HEK293 (cell line): ENCODE measurements around the gene CRTC1.

ENCODE experiments used
- CTCF ChIA-PET: fragments of 350-600 bp; formaldehyde crosslinking; extraction: SDS; loops from one replicate; lab custom pipeline; 2021; ENCODE audit warnings: antibody characterized with exemption; lab: Yijun Ruan, JAX
- POLR2A ChIA-PET: fragments of 300-600 bp; formaldehyde crosslinking; extraction: SDS; loops from one replicate; lab custom pipeline; 2020; ENCODE audit warnings: antibody characterized with exemption, inconsistent platforms; lab: Yijun Ruan, JAX
- H3K27ac ChIP-seq: fragments of 200-500 bp; sonication (Bioruptor generic); 2 replicates; pipeline ENCODE4 v1.5.1; 2014; ENCODE audit warnings: low read depth, low read length, control low read depth, inconsistent platforms; ENCODE audit errors: extremely low read depth
- H3K36me3 ChIP-seq, 2 experiments: fragments of 200-500 bp in 1 of 2; sonication (Bioruptor generic) in 1 of 2; 1 replicate in 1 of 2; 2 replicates in 1 of 2; pipeline ENCODE4 v1.5.1; 2014 to 2017; ENCODE audit warnings: inconsistent platforms in 2 of 2, low read length in 2 of 2; ENCODE audit not compliant: control insufficient read depth in 2 of 2, insufficient read depth in 1 of 2
- H3K4me1 ChIP-seq: fragments of 200-500 bp; sonication (Bioruptor generic); 2 replicates; pipeline ENCODE4 v1.5.1; 2014; ENCODE audit warnings: mild to moderate bottlenecking, low read length, inconsistent platforms; ENCODE audit not compliant: control insufficient read depth, insufficient read depth
- H3K4me3 ChIP-seq: 2 replicates; pipeline ENCODE4 v1.5.1; 2011; ENCODE audit warnings: low read depth, mild to moderate bottlenecking, control low read depth, low read length, moderate library complexity
- H3K9me3 ChIP-seq: fragments of 200-500 bp; sonication (Bioruptor generic); 2 replicates; pipeline ENCODE4 v1.5.1; 2014; ENCODE audit warnings: low read depth, low read length, inconsistent platforms; ENCODE audit not compliant: control insufficient read depth, insufficient read depth
- ATF2 ChIP-seq: fragments of 450-650 bp; formaldehyde crosslinking; IDR thresholded peaks from 2 replicates; pipeline ENCODE4 v1.5.1; 2016; ENCODE audit warnings: missing biosample characterization, missing genetic modification characterization, low read depth
- GLIS1 ChIP-seq: fragments of 450-650 bp; formaldehyde crosslinking; IDR thresholded peaks from 2 replicates; pipeline ENCODE4 v1.5.1; 2016; ENCODE audit warnings: missing biosample characterization, missing genetic modification characterization
- GLIS2 ChIP-seq: fragments of 450-650 bp; formaldehyde crosslinking; IDR thresholded peaks from 2 replicates; pipeline ENCODE4 v1.5.1; 2016; ENCODE audit warnings: missing biosample characterization, missing genetic modification characterization
- HOXC10 ChIP-seq: sonication (generic); formaldehyde crosslinking; IDR thresholded peaks from 2 replicates; pipeline ENCODE4 v1.8.1; 2023; ENCODE audit warnings: mild to moderate bottlenecking, missing genetic modification reagents
- KLF10 ChIP-seq: fragments of 450-650 bp; IDR thresholded peaks from 2 replicates; pipeline ENCODE4 v1.5.1; 2018; ENCODE audit warnings: missing biosample characterization, mild to moderate bottlenecking, missing genetic modification characterization
- KLF7 ChIP-seq: fragments of 450-650 bp; formaldehyde crosslinking; IDR thresholded peaks from 2 replicates; pipeline ENCODE4 v1.5.1; 2016; ENCODE audit warnings: missing biosample characterization, missing genetic modification characterization, borderline replicate concordance
- MZF1 ChIP-seq: fragments of 450-650 bp; formaldehyde crosslinking; IDR thresholded peaks from 2 replicates; pipeline ENCODE4 v1.5.1; 2017; ENCODE audit warnings: missing biosample characterization, missing genetic modification characterization, borderline replicate concordance
- PRDM1 ChIP-seq: fragments of 450-650 bp; formaldehyde crosslinking; IDR thresholded peaks from 2 replicates; pipeline ENCODE4; 2016; ENCODE audit warnings: missing biosample characterization, missing genetic modification characterization
- RBAK ChIP-seq: fragments of 450-650 bp; formaldehyde crosslinking; IDR thresholded peaks from 2 replicates; pipeline ENCODE4 v1.5.1; 2016; ENCODE audit warnings: missing biosample characterization, missing genetic modification characterization
- ZBTB21 ChIP-seq: fragments of 450-650 bp; formaldehyde crosslinking; IDR thresholded peaks from 2 replicates; pipeline ENCODE4 v1.5.1; 2017; ENCODE audit warnings: missing biosample characterization, missing genetic modification characterization
- ZNF174 ChIP-seq: fragments of 450-650 bp; formaldehyde crosslinking; IDR thresholded peaks from 2 replicates; pipeline ENCODE4 v1.5.0; 2017; ENCODE audit warnings: missing biosample characterization, mild to moderate bottlenecking, missing genetic modification characterization
- ZNF214 ChIP-seq: fragments of 450-650 bp; formaldehyde crosslinking; IDR thresholded peaks from 2 replicates; pipeline ENCODE4 v1.5.1; 2017; ENCODE audit warnings: missing biosample characterization, mild to moderate bottlenecking, missing genetic modification characterization, borderline replicate concordance
- ZNF221 ChIP-seq: fragments of 450-650 bp; formaldehyde crosslinking; IDR thresholded peaks from 2 replicates; pipeline ENCODE4 v1.5.1; 2017; ENCODE audit warnings: missing biosample characterization, missing genetic modification characterization, borderline replicate concordance
- ZNF24 ChIP-seq: fragments of 450-650 bp; formaldehyde crosslinking; IDR thresholded peaks from 2 replicates; pipeline ENCODE4 v1.5.1; 2016; ENCODE audit warnings: missing biosample characterization, missing genetic modification characterization
- ZNF366 ChIP-seq: fragments of 450-650 bp; formaldehyde crosslinking; conservative IDR thresholded peaks from 2 replicates; pipeline ENCODE4 v1.5.1; 2016; ENCODE audit warnings: missing biosample characterization, missing genetic modification characterization
- ZNF398 ChIP-seq: fragments of 450-650 bp; formaldehyde crosslinking; IDR thresholded peaks from 2 replicates; pipeline ENCODE4 v1.5.1; 2017; ENCODE audit warnings: missing biosample characterization, missing genetic modification characterization
- ZNF404 ChIP-seq: fragments of 450-650 bp; formaldehyde crosslinking; IDR thresholded peaks from 2 replicates; pipeline ENCODE4 v1.5.1; 2017; ENCODE audit warnings: missing biosample characterization, missing genetic modification characterization
- ZNF416 ChIP-seq: fragments of 450-650 bp; formaldehyde crosslinking; IDR thresholded peaks from 2 replicates; pipeline ENCODE4 v1.5.1; 2016; ENCODE audit warnings: missing biosample characterization, missing genetic modification characterization
- ZNF501 ChIP-seq: fragments of 450-650 bp; formaldehyde crosslinking; IDR thresholded peaks from 2 replicates; pipeline ENCODE4 v1.5.1; 2016; ENCODE audit warnings: missing biosample characterization, missing genetic modification characterization
- ZNF529 ChIP-seq: fragments of 450-650 bp; formaldehyde crosslinking; IDR thresholded peaks from 2 replicates; pipeline ENCODE4 v1.5.1; 2017; ENCODE audit warnings: missing genetic modification characterization, missing biosample characterization; ENCODE audit not compliant: insufficient replicate concordance
- ZNF555 ChIP-seq: fragments of 450-650 bp; formaldehyde crosslinking; conservative IDR thresholded peaks from 2 replicates; pipeline ENCODE4 v1.5.1; 2017; ENCODE audit warnings: missing biosample characterization, mild to moderate bottlenecking, missing genetic modification characterization, inconsistent platforms
- ZNF558 ChIP-seq: fragments of 450-650 bp; formaldehyde crosslinking; IDR thresholded peaks from 2 replicates; pipeline ENCODE4 v1.5.1; 2016; ENCODE audit warnings: missing biosample characterization, missing genetic modification characterization
- ZNF654 ChIP-seq: fragments of 450-650 bp; formaldehyde crosslinking; IDR thresholded peaks from 2 replicates; pipeline ENCODE4 v1.5.1; 2016; ENCODE audit warnings: low read depth, missing biosample characterization, missing genetic modification characterization
- ZNF664 ChIP-seq: fragments of 450-650 bp; formaldehyde crosslinking; IDR thresholded peaks from 2 replicates; pipeline ENCODE4 v1.5.1; 2016; ENCODE audit warnings: missing biosample characterization, missing genetic modification characterization
- ZNF837 ChIP-seq: fragments of 450-650 bp; formaldehyde crosslinking; IDR thresholded peaks from 2 replicates; pipeline ENCODE4 v1.5.1; 2016; ENCODE audit warnings: missing biosample characterization, missing genetic modification characterization
- TF ChIP-seq, protein P1 (sequence below): fragments of 450-650 bp; formaldehyde crosslinking; IDR thresholded peaks from 2 replicates; pipeline ENCODE4 v1.5.1; 2017; ENCODE audit warnings: missing biosample characterization, missing genetic modification characterization

The CRTC1 gene

DNA sequence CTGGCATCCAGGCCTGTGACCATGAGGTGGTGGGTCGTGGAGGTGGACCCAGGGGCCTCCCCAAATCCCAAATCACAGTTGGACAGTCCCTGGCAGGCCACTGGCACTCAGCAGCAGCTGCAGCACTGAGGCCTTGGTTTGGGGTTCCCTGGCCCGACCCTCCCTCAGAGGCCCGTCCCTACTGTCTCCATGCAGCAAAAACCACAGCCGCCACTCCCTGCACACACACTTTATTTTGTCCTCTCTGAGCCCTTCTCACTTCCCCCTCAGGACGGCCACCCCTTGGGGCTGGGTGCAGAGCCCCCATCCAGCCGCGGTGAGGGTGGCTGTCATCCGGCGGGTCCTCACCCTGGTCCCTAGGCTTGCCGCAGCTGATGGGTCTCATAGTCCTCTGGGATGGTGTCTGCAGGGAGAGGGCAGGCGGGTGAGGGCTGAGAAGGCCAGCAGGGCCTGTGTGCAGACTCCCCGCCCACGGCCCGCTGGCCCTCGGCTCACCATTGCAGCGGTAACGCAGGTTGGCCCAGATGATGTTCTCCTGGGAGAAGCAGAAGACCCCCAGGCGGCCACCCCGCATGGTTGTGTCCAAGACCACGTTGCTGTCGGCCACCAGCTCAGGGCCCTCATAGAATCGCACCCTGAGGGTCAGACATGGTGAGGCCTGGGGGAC is 99.2 kb downstream of the CRTC1 start:
- ChIA-PET CTCF (interaction anchor here (0.9 kb wide), 1 partner anchor 10 kb away, joined by 3 read pairs; no protein-coding TSS in a partner anchor), POLR2A (no interaction called here)
- H3K27ac ChIP-seq = no peak overlapping the region
- no peak overlapping the region for H3K4me3 ChIP-seq
- no peak for TF ChIP-seq ZNF174 (tag by site-specific recombination)
- no peak for TF ChIP-seq ZNF398 (tag by site-specific recombination)
- no peak for TF ChIP-seq ZNF404 (tag by site-specific recombination)
- no peak for TF ChIP-seq ZNF664 (tag by site-specific recombination)
- no peak for TF ChIP-seq PRDM1
- TF ChIP-seq KLF7 (tag by site-specific recombination) = no peak
- TF ChIP-seq ZBTB21 (tag by site-specific recombination) = no peak
- no peak for TF ChIP-seq GLIS2 (tag by site-specific recombination)
- no peak for TF ChIP-seq ATF2 (tag by site-specific recombination)
- no peak for TF ChIP-seq ZNF558 (tag by site-specific recombination)
- TF ChIP-seq HOXC10 (CRISPR knock-in tag) = no peak
- H3K9me3 ChIP-seq = no peaks in the 10 kb centered on the region
- H3K36me3 ChIP-seq = no peaks in the 10 kb centered on the region
- peaks cover 4% of the 10 kb centered on the region for H3K4me1 ChIP-seq

DNA sequence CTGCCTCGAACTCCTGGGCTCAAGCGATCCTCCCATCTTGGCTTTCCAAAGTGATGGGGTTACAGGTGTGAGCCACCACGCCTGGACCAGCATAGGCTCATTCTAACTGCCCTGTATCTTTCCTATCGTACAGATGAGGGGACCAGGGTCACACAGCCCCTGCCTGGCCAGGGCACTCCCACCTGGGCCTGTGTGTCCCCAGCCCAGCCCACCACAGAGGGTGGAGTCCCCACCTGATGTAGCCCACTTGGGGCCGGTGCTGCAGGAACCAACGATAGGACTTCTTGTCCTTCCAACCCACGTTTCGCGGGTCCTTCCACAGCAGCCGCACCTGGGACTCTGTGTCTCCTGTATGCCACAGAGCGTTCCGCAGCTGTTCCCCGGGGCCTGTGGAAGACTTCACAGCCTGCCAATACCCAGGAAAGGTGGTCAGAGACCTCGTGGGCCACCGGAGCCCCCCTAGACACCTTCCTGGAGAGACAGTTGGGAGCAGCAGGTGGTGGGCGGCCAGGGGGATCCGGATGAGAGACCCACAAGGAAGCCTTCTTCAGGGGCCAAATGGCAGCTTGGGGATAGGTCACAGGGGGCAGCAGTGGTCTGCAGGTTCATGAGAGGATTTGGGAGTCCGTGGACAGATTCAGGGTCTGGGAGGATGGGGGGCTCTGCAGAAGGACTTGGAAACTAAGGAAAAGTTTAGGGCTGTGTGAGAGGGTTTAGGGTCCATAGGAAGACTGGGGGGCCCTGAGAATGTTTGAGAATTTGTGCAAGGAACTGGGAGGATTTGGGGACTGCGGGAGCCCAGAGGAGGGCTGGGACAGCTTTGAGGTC is 100.7 kb downstream of the CRTC1 start:
- Histone ChIP-seq H3K9me3 (no peaks in the 10 kb centered on the region), H3K4me3 (no peak overlapping the region), H3K4me1 (peaks cover 4% of the 10 kb centered on the region)
- ChIA-PET POLR2A (no interaction called here), CTCF (interaction anchor here (1.0 kb wide), 1 partner anchor 63 kb away, joined by 3 read pairs; no protein-coding TSS in a partner anchor)
- no peak for TF ChIP-seq ZNF416 (tag by site-specific recombination)
- TF ChIP-seq KLF10 (tag by site-specific recombination) = no peak
- TF ChIP-seq GLIS1 (tag by site-specific recombination) = no peak
- TF ChIP-seq ZNF501 (tag by site-specific recombination) = no peak
- no peak for TF ChIP-seq MZF1 (tag by site-specific recombination)
- TF ChIP-seq ZNF221 (tag by site-specific recombination) = no peak
- TF ChIP-seq ZNF366 = no peak
- TF ChIP-seq ZNF555 (tag by site-specific recombination) = no peak
- no peak for TF ChIP-seq RBAK (tag by site-specific recombination)
- no peak for TF ChIP-seq ZNF24
- TF ChIP-seq ZNF529 (tag by site-specific recombination) = no peak
- TF ChIP-seq, protein P1, sequence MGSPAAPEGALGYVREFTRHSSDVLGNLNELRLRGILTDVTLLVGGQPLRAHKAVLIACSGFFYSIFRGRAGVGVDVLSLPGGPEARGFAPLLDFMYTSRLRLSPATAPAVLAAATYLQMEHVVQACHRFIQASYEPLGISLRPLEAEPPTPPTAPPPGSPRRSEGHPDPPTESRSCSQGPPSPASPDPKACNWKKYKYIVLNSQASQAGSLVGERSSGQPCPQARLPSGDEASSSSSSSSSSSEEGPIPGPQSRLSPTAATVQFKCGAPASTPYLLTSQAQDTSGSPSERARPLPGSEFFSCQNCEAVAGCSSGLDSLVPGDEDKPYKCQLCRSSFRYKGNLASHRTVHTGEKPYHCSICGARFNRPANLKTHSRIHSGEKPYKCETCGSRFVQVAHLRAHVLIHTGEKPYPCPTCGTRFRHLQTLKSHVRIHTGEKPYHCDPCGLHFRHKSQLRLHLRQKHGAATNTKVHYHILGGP (tag by site-specific recombination) = no peak
- TF ChIP-seq ZNF654 (tag by site-specific recombination) = no peak
- TF ChIP-seq ZBTB21 (tag by site-specific recombination) = no peak
- TF ChIP-seq ZNF214 (tag by site-specific recombination) = no peak
- no peak for TF ChIP-seq ZNF837 (tag by site-specific recombination)
- TF ChIP-seq, all 188 proteins: peak for 0
- H3K27ac ChIP-seq = no peak overlapping the region
- no peaks in the 10 kb centered on the region for H3K36me3 ChIP-seq
